Loucy (cell line): ENCODE measurements around the gene CERS4.
"Not testable (repeated sequence)": the region's sequence is repeated elsewhere in the genome, so short reads cannot be mapped to it uniquely, and the experiment has no call there.

Experiments used
- H2AFZ ChIP-seq: fragments of 200-600 bp; sonication (generic); 2 replicates; pipeline ENCODE4 v1.6.0; 2016; ENCODE audit warnings: antibody characterized with exemption, mild to moderate bottlenecking, low read length, moderate library complexity
- H3F3A ChIP-seq: fragments of 200-600 bp; 2 replicates; pipeline ENCODE4 v1.6.0; 2016; ENCODE audit warnings: antibody characterized with exemption, low read depth, mild to moderate bottlenecking
- H3K27me3 ChIP-seq: fragments of 200-600 bp; sonication (generic); 2 replicates; pipeline ENCODE4 v1.6.1; 2014; ENCODE audit warnings: low read length, mild to moderate bottlenecking; ENCODE audit not compliant: insufficient read depth, poor library complexity, severe bottlenecking
- H3K36me3 ChIP-seq: fragments of 200-600 bp; sonication (generic); 2 replicates; pipeline ENCODE4 v1.6.1; 2016; ENCODE audit warnings: low read length; ENCODE audit not compliant: insufficient read depth
- H3K4me1 ChIP-seq: fragments of 200-600 bp; sonication (generic); 2 replicates; pipeline ENCODE4 v1.5.1; 2014; ENCODE audit warnings: low read length, mild to moderate bottlenecking; ENCODE audit not compliant: insufficient read depth, poor library complexity, severe bottlenecking
- H3K4me2 ChIP-seq: fragments of 200-600 bp; sonication (generic); 2 replicates; pipeline ENCODE4 v1.6.0; 2014; ENCODE audit warnings: antibody characterized with exemption, low read length, low read depth, mild to moderate bottlenecking; ENCODE audit not compliant: poor library complexity, severe bottlenecking
- H3K4me3 ChIP-seq: fragments of 200-600 bp; sonication (generic); 2 replicates; pipeline ENCODE4 v1.5.1; 2014; ENCODE audit warnings: low read length, mild to moderate bottlenecking, mixed read lengths; ENCODE audit not compliant: poor library complexity, severe bottlenecking
- H3K79me2 ChIP-seq: fragments of 200-600 bp; sonication (generic); 2 replicates; pipeline ENCODE4 v1.6.1; 2014; ENCODE audit warnings: low read length; ENCODE audit not compliant: insufficient read depth
- H3K9ac ChIP-seq: fragments of 200-600 bp; sonication (generic); 2 replicates; pipeline ENCODE4 v1.6.0; 2014; ENCODE audit warnings: mild to moderate bottlenecking, low read depth, low read length, moderate library complexity; ENCODE audit not compliant: poor library complexity, severe bottlenecking
- H3K9me2 ChIP-seq: fragments of 200-600 bp; sonication (generic); replicated peaks from 2 replicates; pipeline ENCODE4 v1.6.1; 2016; ENCODE audit warnings: low read depth, low read length, mixed read lengths
- H3K9me3 ChIP-seq: fragments of 200-600 bp; sonication (generic); 2 replicates; pipeline ENCODE4 v1.6.1; 2014; ENCODE audit warnings: mild to moderate bottlenecking, antibody characterized with exemption, low read length, low read depth; ENCODE audit not compliant: insufficient read depth
- H4K20me1 ChIP-seq: fragments of 200-600 bp; sonication (generic); 2 replicates; pipeline ENCODE4 v1.6.0; 2014; ENCODE audit warnings: antibody characterized with exemption, low read length, mild to moderate bottlenecking; ENCODE audit not compliant: insufficient read depth, poor library complexity, severe bottlenecking
- EZH2phosphoT487 ChIP-seq: fragments of 200-600 bp; IDR thresholded peaks from 2 replicates; pipeline ENCODE4 v1.6.1; 2018; ENCODE audit warnings: antibody characterized with exemption, mild to moderate bottlenecking, moderate library complexity, borderline replicate concordance
- TF ChIP-seq, protein P1 (sequence below): fragments of 200-600 bp; sonication (generic); conservative IDR thresholded peaks from 2 replicates; pipeline ENCODE4 v1.5.1; 2014; ENCODE audit warnings: mild to moderate bottlenecking, antibody characterized with exemption, low read length

The CERS4 gene

DNA sequence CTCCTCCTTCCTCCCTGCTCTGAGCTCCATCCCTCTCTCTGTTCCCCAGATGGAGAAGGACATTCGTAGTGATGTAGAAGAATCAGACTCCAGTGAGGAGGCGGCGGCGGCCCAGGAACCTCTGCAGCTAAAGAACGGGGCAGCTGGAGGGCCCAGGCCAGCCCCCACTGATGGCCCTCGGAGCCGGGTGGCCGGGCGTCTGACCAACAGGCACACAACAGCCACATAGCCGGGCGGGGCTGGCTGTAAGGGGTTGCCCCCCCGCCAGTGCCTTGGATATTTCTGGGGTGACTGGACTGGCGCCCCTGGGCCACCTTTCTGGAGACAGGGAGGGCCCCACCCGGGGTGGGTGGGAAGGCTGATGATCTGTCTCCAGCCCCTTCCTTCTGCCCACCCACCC lies 52.7 kb downstream of the CERS4 start:
- Histone ChIP-seq H3F3A (no peaks in the 10 kb centered on the region), H3K9me2 (no peaks in the 10 kb centered on the region), H3K9ac (no peak overlapping the region), H3K4me1 (no peaks in the 10 kb centered on the region), H3K4me2 (no peak overlapping the region), H3K9me3 (no peaks in the 10 kb centered on the region), H3K4me3 (no peak overlapping the region), H3K27me3 (no peaks in the 10 kb centered on the region), H3K79me2 (peaks cover 42% of the 10 kb centered on the region; the same call in 1 of the 2 replicates), H2AFZ (no peak overlapping the region), H3K36me3 (peaks cover 15% of the 10 kb centered on the region; the same call in 1 of the 2 replicates), H4K20me1 (no peaks in the 10 kb centered on the region)
- no peak for TF ChIP-seq EZH2phosphoT487
- TF ChIP-seq, protein P1, sequence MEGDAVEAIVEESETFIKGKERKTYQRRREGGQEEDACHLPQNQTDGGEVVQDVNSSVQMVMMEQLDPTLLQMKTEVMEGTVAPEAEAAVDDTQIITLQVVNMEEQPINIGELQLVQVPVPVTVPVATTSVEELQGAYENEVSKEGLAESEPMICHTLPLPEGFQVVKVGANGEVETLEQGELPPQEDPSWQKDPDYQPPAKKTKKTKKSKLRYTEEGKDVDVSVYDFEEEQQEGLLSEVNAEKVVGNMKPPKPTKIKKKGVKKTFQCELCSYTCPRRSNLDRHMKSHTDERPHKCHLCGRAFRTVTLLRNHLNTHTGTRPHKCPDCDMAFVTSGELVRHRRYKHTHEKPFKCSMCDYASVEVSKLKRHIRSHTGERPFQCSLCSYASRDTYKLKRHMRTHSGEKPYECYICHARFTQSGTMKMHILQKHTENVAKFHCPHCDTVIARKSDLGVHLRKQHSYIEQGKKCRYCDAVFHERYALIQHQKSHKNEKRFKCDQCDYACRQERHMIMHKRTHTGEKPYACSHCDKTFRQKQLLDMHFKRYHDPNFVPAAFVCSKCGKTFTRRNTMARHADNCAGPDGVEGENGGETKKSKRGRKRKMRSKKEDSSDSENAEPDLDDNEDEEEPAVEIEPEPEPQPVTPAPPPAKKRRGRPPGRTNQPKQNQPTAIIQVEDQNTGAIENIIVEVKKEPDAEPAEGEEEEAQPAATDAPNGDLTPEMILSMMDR = no peak

GRCh38 chr19:8262431-8262830 lies 53.3 kb downstream of the CERS4 start:
- no peaks in the 10 kb centered on the region for H3K9me3 ChIP-seq
- H3K9me2 ChIP-seq = no peaks in the 10 kb centered on the region
- no peaks in the 10 kb centered on the region for H3K27me3 ChIP-seq
- no peak overlapping the region for H2AFZ ChIP-seq
- peaks cover 46% of the 10 kb centered on the region; the same call in 1 of the 2 replicates for H3K79me2 ChIP-seq
- H4K20me1 ChIP-seq = no peaks in the 10 kb centered on the region
- TF ChIP-seq, protein P1 = no peak
- no peak for TF ChIP-seq EZH2phosphoT487
- no peak overlapping the region for H3K4me2 ChIP-seq
- no peaks in the 10 kb centered on the region for H3F3A ChIP-seq
- H3K4me3 ChIP-seq = no peak overlapping the region
- no peaks in the 10 kb centered on the region for H3K4me1 ChIP-seq
- H3K9ac ChIP-seq = no peak overlapping the region
- peaks cover 13% of the 10 kb centered on the region; the same call in 1 of the 2 replicates for H3K36me3 ChIP-seq

DNA sequence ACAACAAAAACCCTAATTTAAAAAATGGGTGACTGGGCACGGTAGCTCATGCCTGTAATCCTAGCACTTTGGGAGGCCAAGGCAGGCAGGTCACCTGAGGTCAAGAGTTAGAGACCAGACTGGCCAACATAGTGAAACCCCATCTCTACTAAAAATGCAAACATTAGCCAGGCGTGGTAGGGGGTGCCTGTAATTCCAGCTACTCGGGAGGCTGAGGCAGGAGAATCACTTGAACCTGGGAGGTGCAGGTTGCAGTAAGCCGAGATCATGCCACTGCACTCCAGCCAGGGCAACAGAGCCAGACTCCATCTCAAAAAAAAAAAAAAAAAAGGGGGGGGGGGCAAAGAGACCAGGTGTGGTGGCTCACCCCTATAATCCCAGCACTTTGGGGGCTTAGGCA lies 55.1 kb downstream of the CERS4 start:
- H3K4me3 ChIP-seq, H3K9me3 ChIP-seq, H3K9me2 ChIP-seq, H4K20me1 ChIP-seq, H2AFZ ChIP-seq, H3K9ac ChIP-seq, H3K4me2 ChIP-seq, H3K36me3 ChIP-seq, H3F3A ChIP-seq, H3K27me3 ChIP-seq, H3K4me1 ChIP-seq: not testable (repeated sequence)
- peaks cover 48% of the 10 kb centered on the region; the same call in 1 of the 2 replicates for H3K79me2 ChIP-seq

DNA sequence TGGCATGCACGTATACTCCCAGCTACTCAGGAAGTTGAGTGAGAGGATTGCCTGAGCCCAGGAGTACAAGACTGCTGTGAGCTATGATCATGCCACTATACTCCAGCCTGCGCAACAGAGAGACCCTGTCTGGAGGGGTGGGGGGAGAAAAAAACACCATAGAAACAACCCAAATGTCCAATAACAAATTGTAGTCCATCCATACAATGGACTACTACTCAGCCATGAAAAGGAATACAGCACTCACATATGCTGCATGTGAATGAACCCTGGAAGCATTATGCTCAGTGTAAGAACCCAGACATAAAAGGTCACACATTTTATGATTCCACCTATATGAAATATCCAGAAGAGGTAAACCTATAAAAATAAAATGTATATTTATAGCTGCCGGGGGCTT lies 56.7 kb downstream of the CERS4 start:
- Histone ChIP-seq H3F3A (no peaks in the 10 kb centered on the region), H3K79me2 (peaks cover 51% of the 10 kb centered on the region), H3K9me3 (no peaks in the 10 kb centered on the region), H3K9ac (no peak overlapping the region), H3K4me1 (peaks cover 6% of the 10 kb centered on the region), H4K20me1 (peaks cover 4% of the 10 kb centered on the region), H3K9me2 (no peaks in the 10 kb centered on the region), H3K36me3 (peaks cover 11% of the 10 kb centered on the region; the same call in 1 of the 2 replicates), H2AFZ (no peak overlapping the region), H3K4me3 (no peak overlapping the region), H3K27me3 (no peaks in the 10 kb centered on the region), H3K4me2 (no peak overlapping the region)
- TF ChIP-seq EZH2phosphoT487 = no peak
- TF ChIP-seq, protein P1 = no peak
